B cell (primary cell): ENCODE results near the gene ADAP1. TPM values are rescaled to one million over a fixed set of nuclear protein-coding genes. Genes with fewer than 3 reads are reported as not detected.

Experiments
- ATAC-seq: fragments of 200-7000 bp; cut with Tn5 transposase; one replicate; pipeline ENCODE4 v1.10.0; 2021; ENCODE audit warnings: low read depth, mild to moderate bottlenecking, moderate number of reproducible peaks, moderate library complexity
- CTCF ChIA-PET: fragments of 350-600 bp; sonication (Branson Sonifier 250); formaldehyde crosslinking; loops from one replicate; lab custom pipeline; 2021; ENCODE audit warnings: antibody characterized with exemption, inconsistent platforms; lab: Charles Lee
- POLR2A ChIA-PET: fragments of 350-600 bp; sonication (Branson Sonifier 250); formaldehyde crosslinking; loops from one replicate; lab custom pipeline; 2021; ENCODE audit warnings: antibody characterized with exemption; lab: Charles Lee
- DNase-seq: peaks from one replicate; pipeline ENCODE4 v3.0.0; 2013
- H2AFZ ChIP-seq: 2 replicates; pipeline ENCODE4 v1.6.1; 2012; ENCODE audit warnings: mild to moderate bottlenecking, low read depth, low read length; ENCODE audit not compliant: insufficient read depth, poor library complexity, severe bottlenecking
- H3K27ac ChIP-seq, 2 donors: 1 replicate in 1 of 2; 2 replicates in 1 of 2; pipeline ENCODE4 v1.5.1; 2012 to 2013; ENCODE audit warnings: low read length in 2 of 2, mild to moderate bottlenecking in 2 of 2, moderate library complexity in 1 of 2
- H3K27me3 ChIP-seq, 4 experiments: fragments of 200-600 bp in 1 of 4; sonication (generic) in 1 of 4; replicated peaks in 1 of 4; 1 replicate in 2 of 4; 2 replicates in 2 of 4; pipeline versions ENCODE4 v1.6.1 to v1.7.0; 2013 to 2016; ENCODE audit warnings: low read length in 3 of 4, mild to moderate bottlenecking in 2 of 4, mixed read lengths in 1 of 4, moderate library complexity in 1 of 4; ENCODE audit not compliant: insufficient read depth in 4 of 4, control insufficient read depth in 3 of 4; ENCODE audit errors: control extremely low read depth in 1 of 4
- H3K36me3 ChIP-seq, 2 experiments: replicated peaks in 1 of 2; 1 replicate in 1 of 2; 2 replicates in 1 of 2; pipeline versions ENCODE4 v1.6.1 to v1.7.1; 2013; ENCODE audit warnings: low read length in 1 of 2; ENCODE audit not compliant: insufficient read depth in 2 of 2, control insufficient read depth in 1 of 2; ENCODE audit errors: control extremely low read depth in 1 of 2, extremely low read depth in 1 of 2
- H3K4me1 ChIP-seq, 2 donors: fragments of 200-600 bp in 1 of 2; sonication (generic) in 1 of 2; 1 replicate in 1 of 2; 2 replicates in 1 of 2; pipeline versions ENCODE4 v1.5.1 to v1.6.1; 2013 to 2017; ENCODE audit warnings: low read length in 2 of 2; ENCODE audit not compliant: control insufficient read depth in 2 of 2, insufficient read depth in 2 of 2
- H3K4me2 ChIP-seq: replicated peaks from 2 replicates; pipeline ENCODE3; 2012; ENCODE audit warnings: mild to moderate bottlenecking, low read depth, low read length; ENCODE audit not compliant: poor library complexity, severe bottlenecking
- H3K4me3 ChIP-seq, 5 experiments: fragments of 200-600 bp in 1 of 5; sonication (generic) in 1 of 5; 1 replicate in 3 of 5; 2 replicates in 2 of 5; pipeline versions ENCODE4 v1.5.1 to v1.7.0; 2011 to 2016; ENCODE audit warnings: low read length in 4 of 5, mild to moderate bottlenecking in 4 of 5, low read depth in 2 of 5, control low read depth in 1 of 5, moderate library complexity in 1 of 5; ENCODE audit not compliant: insufficient read depth in 1 of 5; ENCODE audit errors: control extremely low read depth in 1 of 5, extremely low read depth in 1 of 5
- H3K79me2 ChIP-seq: fragments of 200-600 bp; sonication (generic); one replicate; pipeline ENCODE4 v1.6.0; 2016; ENCODE audit warnings: low read length; ENCODE audit not compliant: control insufficient read depth, insufficient read depth
- H3K9ac ChIP-seq: fragments of 200-600 bp; sonication (generic); 2 replicates; pipeline ENCODE4 v1.6.1; 2017; ENCODE audit warnings: mild to moderate bottlenecking, low read length, moderate library complexity
- H3K9me3 ChIP-seq, 3 donors: one replicate each; pipeline versions ENCODE4 v1.6.1 to v1.7.1; 2013; ENCODE audit warnings: low read length in 2 of 3; ENCODE audit not compliant: control insufficient read depth in 2 of 3, insufficient read depth in 1 of 3; ENCODE audit errors: control extremely low read depth in 1 of 3
- H4K20me1 ChIP-seq: 2 replicates; pipeline ENCODE4 v1.6.0; 2012; ENCODE audit warnings: mild to moderate bottlenecking, low read length; ENCODE audit not compliant: insufficient read depth, control insufficient read depth, poor library complexity, severe bottlenecking
- H3K27ac Mint-ChIP-seq: one replicate; pipeline ENCODE4 v1.8.0; 2021; ENCODE audit warnings: mixed read lengths
- H3K27me3 Mint-ChIP-seq: one replicate; pipeline ENCODE4 v1.8.0; 2021; ENCODE audit warnings: mixed read lengths
- H3K4me1 Mint-ChIP-seq: one replicate; pipeline ENCODE4 v1.8.0; 2021; ENCODE audit warnings: mixed read lengths
- H3K4me3 Mint-ChIP-seq: one replicate; pipeline ENCODE4 v1.8.0; 2021; ENCODE audit warnings: mixed read lengths
- H3K9me3 Mint-ChIP-seq: one replicate; pipeline ENCODE4 v1.8.0; 2022; ENCODE audit warnings: mixed read lengths; ENCODE audit not compliant: insufficient read depth
- CTCF ChIP-seq: fragments of 200-600 bp; IDR thresholded peaks from one replicate; pipeline ENCODE4 v1.8.0; 2022; ENCODE audit warnings: antibody characterized with exemption, mild to moderate bottlenecking
- EZH2 ChIP-seq: IDR thresholded peaks from 2 replicates; pipeline ENCODE4 v1.6.1; 2012; ENCODE audit warnings: borderline replicate concordance, low read depth, mild to moderate bottlenecking, moderate library complexity, low read length; ENCODE audit not compliant: insufficient read depth, poor library complexity, severe bottlenecking
- WGBS: methylation state at CpG from one replicate; pipeline ENCODE4 v1.1.5; 2013; ENCODE audit warnings: missing lambda C conversion rate; ENCODE audit not compliant: insufficient coverage; 5-methylcytosine and 5-hydroxymethylcytosine counted together
- intact Hi-C: fragments of 100-400 bp; cut with micrococcal nuclease; formaldehyde crosslinking; loops from one replicate; pipeline ENCODE4 v1.10.0; 2022
- polyA plus RNA-seq: library from polyadenylated mRNA; depleted of rRNA; stranded (reverse); fragments of >200 nt; gene quantifications from 2 replicates; pipeline ENCODE4 v1.2.3, GENCODE V29; 2012
- total RNA-seq, 2 donors: library from RNA; stranded (reverse); fragments of 120-200 nt in 1 of 2; gene quantifications; 1 replicate in 1 of 2; 2 replicates in 1 of 2; pipeline versions ENCODE4 v1.2.3 to v1.2.4, GENCODE V29; 2013 to 2022

Gene ADAP1
- total and polyA plus RNA-seq, 2 donors (not counting 1 experiment from before 2014, with no cell fraction given): 10.8 to 12.9 TPM

GRCh38 chr7:915291-916218 is 38.9 kb downstream of the ADAP1 start:
- H3K9me3 ChIP-seq: peaks cover 0 to 2% (median 0%) of the 10 kb centered on the region in 3 donors
- H3K4me3 ChIP-seq: no peak overlapping the region
- no peak for ATAC-seq
- H3K79me2 ChIP-seq: no peaks in the 10 kb centered on the region
- H3K27ac ChIP-seq: no peak overlapping the region
- H3K4me1 ChIP-seq: peaks cover 4 to 7% of the 10 kb centered on the region in 2 donors
- intact Hi-C loops: loop anchor here (10.0 kb wide), 1 partner anchor 149 kb away; no protein-coding TSS in a partner anchor
- H3K27ac Mint-ChIP-seq: no peak overlapping the region
- CTCF ChIA-PET: no interaction called here
- no peaks in the 10 kb centered on the region for H4K20me1 ChIP-seq
- H3K36me3 ChIP-seq: no peaks in the 10 kb centered on the region
- H3K9me3 Mint-ChIP-seq: no peaks in the 10 kb centered on the region
- no peak overlapping the region for H2AFZ ChIP-seq
- H3K4me2 ChIP-seq: no peak overlapping the region
- no peaks in the 10 kb centered on the region for H3K27me3 Mint-ChIP-seq
- POLR2A ChIA-PET: no interaction called here
- WGBS: 89% methylated on average over 42 of the region's 43 CpGs
- TF ChIP-seq CTCF: no peak
- no peak for TF ChIP-seq EZH2
- no peak overlapping the region for H3K9ac ChIP-seq
- no peak overlapping the region for H3K4me3 Mint-ChIP-seq
- H3K27me3 ChIP-seq: no peaks in the 10 kb centered on the region
- no peak for DNase-seq
- H3K4me1 Mint-ChIP-seq: peaks cover 3% of the 10 kb centered on the region
